Thoracic aorta (tissue), 2 donors: ENCODE results near the gene PRKCG. TPM values are rescaled to one million over a fixed set of nuclear protein-coding genes. Genes with fewer than 3 reads are reported as not detected.

Experiments
- ATAC-seq: fragments of 150-250 bp; one replicate; pipeline ENCODE4 v1.8.0; 2017; ENCODE audit warnings: low read depth; ENCODE audit not compliant: insufficient number of reproducible peaks, low FRiP score
- DNase-seq: peaks from one replicate; pipeline ENCODE4 v3.0.0-alpha.2; 2020; ENCODE audit warnings: low spot score
- H3K27ac ChIP-seq, 2 donors: fragments of 200-600 bp; sonication (generic); 1 replicate in 1 of 2; 2 replicates in 1 of 2; pipeline ENCODE4 v1.5.1; 2016; ENCODE audit warnings: mild to moderate bottlenecking in 2 of 2, moderate library complexity in 2 of 2
- H3K27me3 ChIP-seq: fragments of 200-600 bp; sonication (generic); replicated peaks from 2 replicates; pipeline ENCODE4 v1.6.0; 2016; ENCODE audit warnings: mild to moderate bottlenecking; ENCODE audit not compliant: insufficient read depth
- H3K36me3 ChIP-seq: fragments of 200-600 bp; sonication (generic); one replicate; pipeline ENCODE4 v1.5.1; 2016
- H3K4me1 ChIP-seq, 2 donors: fragments of 200-600 bp; sonication (generic); 1 replicate in 1 of 2; 2 replicates in 1 of 2; pipeline versions ENCODE4 v1.5.1 to v1.6.0; 2016; ENCODE audit warnings: low read depth in 2 of 2, mild to moderate bottlenecking in 1 of 2; ENCODE audit not compliant: control insufficient read depth in 1 of 2
- H3K4me3 ChIP-seq: fragments of 200-600 bp; sonication (generic); 2 replicates; pipeline ENCODE4 v1.5.1; 2016; ENCODE audit warnings: mild to moderate bottlenecking
- H3K9me3 ChIP-seq: fragments of 200-600 bp; sonication (generic); 2 replicates; pipeline ENCODE4 v1.5.1; 2016
- total RNA-seq, 2 donors: library from RNA; depleted of rRNA; stranded (reverse); fragments of >200 nt; gene quantifications; one replicate each; pipeline versions ENCODE4 v1.1.0 to v1.2.3, GENCODE V29; 2016
- TF ChIP-seq, protein P1 (sequence below): fragments of 200-600 bp; sonication (generic); IDR thresholded peaks from one replicate; pipeline ENCODE4 v1.5.1; 2019; ENCODE audit warnings: antibody characterized with exemption

The PRKCG gene
- total RNA-seq, 2 donors from 2014 or later, result not detected

DNA sequence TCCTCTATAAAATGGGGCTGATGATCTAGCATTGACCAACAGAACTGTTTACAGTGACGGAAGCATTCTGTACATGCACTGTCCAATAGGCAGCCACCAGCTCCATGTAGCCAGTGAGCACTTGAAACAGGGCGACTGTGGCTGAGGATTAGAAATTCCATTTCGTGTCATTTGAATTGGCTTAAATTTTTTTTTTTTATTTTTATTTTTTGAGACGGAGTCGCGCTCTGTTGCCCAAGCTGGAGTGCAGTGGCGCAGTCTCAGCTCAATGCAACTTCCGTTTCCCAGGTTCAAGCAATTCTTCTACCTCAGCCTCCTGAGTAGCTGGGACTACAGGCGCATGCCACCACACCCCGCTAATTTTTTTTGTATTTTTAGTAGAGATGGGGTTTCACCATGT is 3.0 kb downstream of the PRKCG start:
- no peak for ATAC-seq

DNA sequence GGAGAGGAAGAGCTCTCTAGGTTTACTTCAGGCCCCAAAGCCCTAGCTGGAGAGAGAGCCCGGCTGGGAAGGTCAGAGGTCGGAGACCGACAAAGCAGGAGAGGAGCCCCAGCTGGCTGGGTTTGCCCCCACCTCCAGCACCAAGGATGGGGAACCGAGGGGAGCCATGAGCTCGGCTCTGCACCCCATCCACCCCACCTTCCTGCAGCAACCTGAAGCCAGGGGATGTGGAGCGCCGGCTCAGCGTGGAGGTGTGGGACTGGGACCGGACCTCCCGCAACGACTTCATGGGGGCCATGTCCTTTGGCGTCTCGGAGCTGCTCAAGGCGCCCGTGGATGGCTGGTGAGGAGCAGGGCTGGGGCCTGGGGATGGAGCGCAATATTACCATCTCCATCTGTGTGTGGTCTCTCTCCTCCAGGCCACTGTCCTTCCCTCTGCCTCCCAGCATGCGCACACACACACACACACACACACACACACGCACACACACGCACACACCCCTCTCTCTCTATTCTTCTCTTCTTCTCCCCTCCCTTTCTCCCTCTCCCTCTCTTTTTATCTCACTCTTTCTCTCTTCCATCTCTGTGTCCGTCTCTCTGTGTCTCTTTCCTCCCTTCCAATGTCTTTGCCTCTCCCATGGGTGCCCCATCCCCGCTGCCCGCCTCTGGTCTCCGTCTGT is 10.4 kb downstream of the PRKCG start:
- DNase-seq, result no peak
- Histone ChIP-seq H3K4me3 (no peak overlapping the region), H3K9me3 (no peaks in the 10 kb centered on the region), H3K27ac (no peak overlapping the region), H3K4me1 (no peaks in the 10 kb centered on the region), H3K27me3 (peaks cover 6% of the 10 kb centered on the region), H3K36me3 (no peaks in the 10 kb centered on the region)
- ATAC-seq, result no peak
- TF ChIP-seq, protein P1, sequence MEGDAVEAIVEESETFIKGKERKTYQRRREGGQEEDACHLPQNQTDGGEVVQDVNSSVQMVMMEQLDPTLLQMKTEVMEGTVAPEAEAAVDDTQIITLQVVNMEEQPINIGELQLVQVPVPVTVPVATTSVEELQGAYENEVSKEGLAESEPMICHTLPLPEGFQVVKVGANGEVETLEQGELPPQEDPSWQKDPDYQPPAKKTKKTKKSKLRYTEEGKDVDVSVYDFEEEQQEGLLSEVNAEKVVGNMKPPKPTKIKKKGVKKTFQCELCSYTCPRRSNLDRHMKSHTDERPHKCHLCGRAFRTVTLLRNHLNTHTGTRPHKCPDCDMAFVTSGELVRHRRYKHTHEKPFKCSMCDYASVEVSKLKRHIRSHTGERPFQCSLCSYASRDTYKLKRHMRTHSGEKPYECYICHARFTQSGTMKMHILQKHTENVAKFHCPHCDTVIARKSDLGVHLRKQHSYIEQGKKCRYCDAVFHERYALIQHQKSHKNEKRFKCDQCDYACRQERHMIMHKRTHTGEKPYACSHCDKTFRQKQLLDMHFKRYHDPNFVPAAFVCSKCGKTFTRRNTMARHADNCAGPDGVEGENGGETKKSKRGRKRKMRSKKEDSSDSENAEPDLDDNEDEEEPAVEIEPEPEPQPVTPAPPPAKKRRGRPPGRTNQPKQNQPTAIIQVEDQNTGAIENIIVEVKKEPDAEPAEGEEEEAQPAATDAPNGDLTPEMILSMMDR, result no peak

More for the DNA sequence above, 3.0 kb downstream of the PRKCG start:
- no peaks in the 10 kb centered on the region for H3K36me3 ChIP-seq
- H3K4me3 ChIP-seq, result no peak overlapping the region
- peaks cover 7% of the 10 kb centered on the region for H3K27me3 ChIP-seq
- no peak overlapping the region for H3K27ac ChIP-seq
- H3K9me3 ChIP-seq, result no peaks in the 10 kb centered on the region
- TF ChIP-seq, protein P1, result no peak
- H3K4me1 ChIP-seq, result peaks cover 11 to 13% of the 10 kb centered on the region in 2 donors
- no peak for DNase-seq

DNA sequence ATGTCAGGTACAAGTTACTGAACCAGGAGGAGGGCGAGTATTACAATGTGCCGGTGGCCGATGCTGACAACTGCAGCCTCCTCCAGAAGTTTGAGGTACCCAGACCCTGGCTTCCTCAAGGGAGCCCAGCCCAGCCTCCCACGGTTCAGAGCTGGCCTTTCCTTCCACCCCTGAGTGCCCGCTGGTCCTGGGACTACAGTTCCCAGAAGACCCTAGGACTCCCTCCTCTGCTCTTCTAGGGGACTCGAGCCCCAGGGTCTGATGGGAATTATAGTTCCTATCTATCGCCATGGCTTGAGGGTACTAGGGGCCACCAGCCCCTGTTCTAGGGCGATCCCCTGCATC is 11.0 kb downstream of the PRKCG start:
- no peaks in the 10 kb centered on the region for H3K36me3 ChIP-seq
- no peaks in the 10 kb centered on the region for H3K9me3 ChIP-seq
- H3K4me3 ChIP-seq, result no peak overlapping the region
- H3K27ac ChIP-seq, result no peak overlapping the region
- TF ChIP-seq, protein P1, result no peak
- no peaks in the 10 kb centered on the region for H3K4me1 ChIP-seq
- ATAC-seq, result no peak
- DNase-seq, result no peak
- H3K27me3 ChIP-seq, result peaks cover 6% of the 10 kb centered on the region

DNA sequence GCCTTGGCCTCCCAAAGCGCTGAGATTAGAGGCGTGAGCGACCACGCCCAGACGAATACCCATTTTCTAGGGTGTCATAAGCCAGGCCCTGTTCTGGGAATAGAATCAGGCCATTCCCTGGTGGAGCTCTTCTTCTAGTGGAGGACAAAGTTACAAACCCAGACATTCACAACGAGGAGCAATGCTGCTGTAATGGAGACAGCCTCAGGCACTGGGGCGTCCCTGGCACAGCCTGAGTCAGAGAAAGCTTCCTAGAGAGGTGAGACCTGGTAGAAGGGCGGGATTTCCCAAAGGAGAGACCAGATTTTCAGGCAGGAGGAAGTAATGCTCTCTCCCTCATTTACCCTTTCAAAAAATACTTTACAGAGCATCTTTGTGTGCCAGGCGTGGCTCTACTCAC is 12.7 kb downstream of the PRKCG start:
- H3K4me3 ChIP-seq, result no peak overlapping the region
- no peaks in the 10 kb centered on the region for H3K36me3 ChIP-seq
- TF ChIP-seq, protein P1, result no peak
- H3K9me3 ChIP-seq, result no peaks in the 10 kb centered on the region
- H3K4me1 ChIP-seq, result no peaks in the 10 kb centered on the region
- H3K27ac ChIP-seq, result no peak overlapping the region
- ATAC-seq (no peak), DNase-seq (no peak)
- H3K27me3 ChIP-seq, result peaks cover 6% of the 10 kb centered on the region

DNA sequence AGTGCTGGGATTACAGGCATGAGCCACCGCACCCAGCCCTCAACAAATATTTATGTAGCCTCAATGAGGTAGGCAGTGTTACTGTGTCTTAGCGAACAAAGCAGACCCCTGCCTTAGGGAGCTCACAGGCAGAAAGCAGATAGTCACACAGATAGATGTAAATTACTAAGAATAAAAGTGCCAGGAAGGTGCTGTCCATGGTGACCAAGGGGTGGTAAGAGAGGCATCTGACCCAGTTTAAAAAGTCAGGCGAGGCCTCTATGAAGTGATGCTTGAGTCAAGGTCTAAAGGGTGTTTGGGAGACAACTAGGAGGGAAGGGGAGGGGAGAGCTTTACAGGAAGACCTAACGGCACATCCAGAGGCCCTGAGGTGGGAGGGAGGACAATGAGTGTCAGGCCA is 14.7 kb downstream of the PRKCG start:
- ATAC-seq, result no peak
- no peaks in the 10 kb centered on the region for H3K9me3 ChIP-seq
- TF ChIP-seq, protein P1, result no peak
- no peak for DNase-seq
- H3K4me3 ChIP-seq, result no peak overlapping the region
- H3K36me3 ChIP-seq, result no peaks in the 10 kb centered on the region
- H3K27me3 ChIP-seq, result peaks cover 6% of the 10 kb centered on the region
- H3K4me1 ChIP-seq, result no peaks in the 10 kb centered on the region
- H3K27ac ChIP-seq, result no peak overlapping the region
